HG03060 (cell line): ENCODE results near the gene LSM14A.
"Not testable (repeated sequence)": the region's sequence is repeated elsewhere in the genome, so short reads cannot be mapped to it uniquely, and the experiment has no call there.

Experiments used
- ATAC-seq: cut with Tn5 transposase; IDR thresholded peaks from one replicate; pipeline ENCODE4 v1.9.1; 2021; ENCODE audit warnings: low read depth, moderate number of reproducible peaks; ENCODE audit not compliant: unreplicated experiment

LSM14A gene

GRCh38 chr19:34155686-34156085 is 16.6 kb upstream of the LSM14A start:
- ATAC-seq: no peak

DNA sequence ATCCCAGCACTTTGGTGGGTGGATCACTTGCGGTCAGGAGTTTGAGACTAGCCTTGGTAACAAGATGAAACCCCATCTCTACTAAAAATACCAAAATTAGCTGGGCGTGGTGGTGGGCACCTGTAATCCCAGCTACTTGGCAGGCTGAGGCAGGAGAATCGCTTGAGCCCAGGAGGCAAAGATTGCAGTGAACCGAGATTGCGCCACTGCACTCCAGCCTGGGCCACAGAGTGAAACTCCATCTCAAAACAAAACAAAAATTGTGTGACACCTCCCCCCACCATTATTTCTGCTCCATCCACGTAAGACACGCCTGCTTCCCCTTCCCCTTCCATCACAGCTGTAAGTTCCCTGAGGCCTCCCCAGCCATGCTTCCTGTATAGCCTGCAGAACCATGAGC is 13.3 kb upstream of the LSM14A start:
- not testable (repeated sequence) for ATAC-seq

DNA sequence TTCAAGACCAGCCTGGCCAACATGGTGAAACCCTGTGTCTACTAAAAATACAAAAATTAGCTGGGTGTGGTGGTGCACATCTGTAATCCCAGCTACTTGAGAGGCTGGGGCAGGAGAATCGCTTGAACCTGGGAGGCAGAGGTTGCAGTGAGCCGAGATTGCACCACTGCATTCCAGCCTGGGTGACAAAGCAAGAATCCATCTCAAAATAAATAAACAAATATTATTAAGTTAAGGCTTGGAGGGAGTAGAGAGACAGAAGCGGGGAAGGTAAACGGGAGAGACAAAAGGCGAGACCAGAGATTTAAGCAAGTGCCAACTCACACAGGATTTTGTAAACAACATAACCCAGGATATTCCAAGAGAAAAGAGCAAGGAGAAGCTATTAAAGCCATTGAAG is 12.8 kb upstream of the LSM14A start:
- not testable (repeated sequence) for ATAC-seq

DNA sequence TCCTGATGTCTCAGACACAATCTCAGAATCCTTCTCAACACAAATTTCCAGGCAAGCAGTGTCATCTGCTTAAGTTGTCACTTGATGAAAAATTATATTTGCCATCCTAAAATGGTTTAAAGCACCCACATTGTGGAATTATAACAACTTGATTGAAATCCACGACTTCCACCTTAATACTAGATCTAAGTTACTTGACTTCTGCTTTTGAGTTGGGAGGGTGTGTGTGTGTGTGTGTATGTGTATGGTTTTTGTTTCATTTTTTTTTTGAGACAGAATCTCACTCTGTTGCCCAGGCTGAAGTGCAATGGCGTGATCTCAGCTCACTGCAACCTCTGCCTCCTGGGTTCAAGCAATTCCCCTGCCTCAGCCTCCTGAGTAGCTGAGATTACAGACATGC is 10.4 kb upstream of the LSM14A start:
- ATAC-seq: not testable (repeated sequence)

DNA sequence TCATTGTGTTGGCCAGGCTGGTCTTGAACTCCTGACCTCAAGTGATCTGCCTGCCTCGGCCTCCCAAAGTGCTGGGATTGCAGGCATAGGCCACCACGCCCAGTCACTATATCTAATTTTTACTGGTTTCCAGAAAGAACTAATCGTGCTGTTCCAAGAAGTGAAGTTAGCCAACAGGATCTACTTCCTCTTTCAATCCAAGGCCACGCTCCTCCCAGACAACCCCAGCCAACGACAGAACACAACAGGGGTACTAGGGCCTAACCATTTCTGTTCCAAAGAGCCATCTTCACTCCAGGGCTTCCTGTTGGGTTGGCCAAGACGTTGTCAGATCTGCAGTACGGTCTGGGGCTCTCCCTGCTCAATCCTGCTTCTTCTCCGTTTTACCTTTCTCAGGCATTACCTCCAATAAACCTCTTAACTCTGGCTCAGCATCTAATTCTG is 7.0 kb upstream of the LSM14A start:
- no peak for ATAC-seq

GRCh38 chr19:34169475-34170199 is 2.7 kb upstream of the LSM14A start:
- ATAC-seq: not testable (repeated sequence)

DNA sequence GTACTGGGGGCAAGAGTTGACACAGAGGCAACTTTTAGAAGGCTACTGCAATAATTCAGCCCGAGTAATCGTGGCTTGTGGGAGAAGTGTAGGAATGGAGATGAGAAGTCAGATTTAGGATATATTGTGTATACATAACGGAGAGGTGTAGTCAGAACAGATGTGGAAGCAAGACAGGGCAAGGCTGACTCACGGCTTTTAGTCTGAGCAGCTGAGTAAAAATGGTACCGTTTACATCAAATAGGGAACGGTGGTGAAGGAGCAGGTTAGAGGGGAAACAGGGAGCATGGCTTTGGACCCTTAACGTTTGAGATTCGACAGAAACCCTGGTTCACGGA is 796 bp upstream of the LSM14A start:
- ATAC-seq: no peak

DNA sequence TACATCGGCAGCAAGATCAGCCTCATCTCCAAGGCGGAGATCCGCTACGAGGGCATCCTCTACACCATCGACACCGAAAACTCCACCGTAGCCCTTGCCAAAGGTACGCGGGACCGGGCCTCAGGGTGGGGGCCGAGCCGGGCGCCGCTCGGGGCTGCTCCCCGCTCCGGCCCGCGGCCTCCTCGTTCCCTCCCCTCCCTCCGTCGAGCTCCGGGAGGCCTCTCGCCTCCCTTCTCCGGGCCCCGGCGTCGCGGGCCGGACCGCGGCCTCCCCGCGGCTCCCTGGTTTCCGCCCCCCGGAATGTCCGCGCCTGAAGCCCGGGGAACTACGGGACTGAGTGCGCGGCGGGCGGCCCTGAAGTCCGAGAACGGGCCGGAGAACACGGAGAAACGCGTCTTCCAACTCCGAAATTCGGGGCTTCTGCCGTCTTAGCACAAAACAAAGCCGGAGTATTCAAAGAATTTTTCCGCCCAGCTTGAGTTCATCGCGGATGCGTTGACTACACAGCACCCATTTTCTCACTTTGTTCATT is 423 bp downstream of the LSM14A start:
- peak; percentile 18 for ATAC-seq

- ATAC-seq: no peak
These were observed 1.1 kb downstream of the LSM14A start for GRCh38 chr19:34173193-34173956.

DNA sequence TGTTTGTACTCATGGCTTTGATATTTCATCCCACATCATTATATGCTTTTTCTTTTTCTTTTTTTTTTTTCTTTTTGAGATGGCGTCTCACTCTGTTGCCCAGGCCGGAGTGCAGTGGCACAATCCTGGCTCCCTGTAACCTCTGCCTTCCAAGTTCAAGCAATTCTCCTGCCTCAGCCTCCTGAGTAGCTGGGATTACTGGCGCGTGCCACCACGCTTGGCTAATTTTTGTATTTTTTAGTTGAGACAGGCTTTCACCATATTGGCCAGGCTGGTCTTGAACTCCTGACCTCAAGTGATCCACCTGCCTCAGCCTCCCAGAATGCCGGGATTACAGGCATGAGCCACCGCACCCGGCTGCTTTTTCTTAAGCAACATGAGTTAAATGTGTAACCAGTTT is 2.9 kb downstream of the LSM14A start:
- ATAC-seq: not testable (repeated sequence)

DNA sequence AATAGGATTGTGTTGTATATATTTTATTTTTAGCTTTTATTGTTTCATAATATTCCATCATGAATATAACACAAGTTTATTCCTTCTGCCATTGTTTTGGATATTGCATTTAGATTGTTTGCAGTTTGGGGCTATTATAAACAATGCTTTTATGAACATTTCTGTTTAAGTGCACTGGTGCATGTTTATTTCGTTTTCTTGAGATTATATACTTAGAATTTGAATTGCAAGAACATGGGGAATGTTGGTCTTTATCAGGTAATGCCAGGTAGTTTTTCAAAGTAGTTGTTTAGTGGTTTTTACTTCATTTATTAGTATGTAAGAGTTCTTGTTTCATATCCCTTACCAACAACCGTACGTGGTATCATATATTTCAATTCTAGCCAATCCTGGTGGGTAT is 4.3 kb downstream of the LSM14A start:
- no peak for ATAC-seq

GRCh38 chr19:34178274-34178610 is 5.9 kb downstream of the LSM14A start:
- ATAC-seq: no peak

GRCh38 chr19:34179066-34179465 is 6.8 kb downstream of the LSM14A start:
- no peak for ATAC-seq

DNA sequence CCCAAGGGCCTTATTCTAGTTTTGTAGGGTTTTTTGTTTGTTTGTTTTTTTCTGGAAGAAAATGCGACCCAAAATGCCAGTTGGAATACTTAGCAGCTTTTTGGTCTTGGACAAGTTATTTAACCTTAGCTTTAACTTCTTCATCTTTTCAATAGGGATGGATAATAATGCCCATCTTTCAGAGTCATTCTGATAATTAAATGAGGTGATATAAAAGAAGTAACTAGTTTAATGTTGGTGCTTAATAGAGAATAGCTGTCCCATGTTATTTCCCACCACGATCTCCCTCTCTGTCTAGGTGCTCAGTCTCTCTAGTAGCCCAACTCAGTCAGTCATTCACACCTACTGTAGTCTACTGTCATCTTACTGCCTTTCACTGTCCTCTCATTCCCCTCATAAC is 8.0 kb downstream of the LSM14A start:
- ATAC-seq: no peak

DNA sequence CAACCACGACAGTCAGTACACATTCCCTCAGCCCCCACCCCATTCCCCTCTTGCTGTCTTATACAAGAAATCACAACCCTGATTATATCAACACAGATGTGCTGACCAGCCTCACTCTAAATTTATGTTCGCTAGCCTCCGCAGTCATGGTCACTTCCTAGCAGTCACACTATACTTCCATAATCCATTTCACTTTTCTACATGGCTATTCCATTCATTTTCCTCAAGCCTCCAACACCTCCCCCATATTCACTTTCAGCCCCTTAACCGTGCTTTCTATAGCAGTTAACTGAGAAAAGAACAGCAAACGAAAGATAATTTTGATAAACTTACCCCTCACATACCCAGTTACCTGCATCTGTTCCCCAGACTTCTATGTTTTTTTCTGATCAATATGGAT is 8.4 kb downstream of the LSM14A start:
- ATAC-seq: no peak

GRCh38 chr19:34181111-34181864 is 9.0 kb downstream of the LSM14A start:
- ATAC-seq: no peak

DNA sequence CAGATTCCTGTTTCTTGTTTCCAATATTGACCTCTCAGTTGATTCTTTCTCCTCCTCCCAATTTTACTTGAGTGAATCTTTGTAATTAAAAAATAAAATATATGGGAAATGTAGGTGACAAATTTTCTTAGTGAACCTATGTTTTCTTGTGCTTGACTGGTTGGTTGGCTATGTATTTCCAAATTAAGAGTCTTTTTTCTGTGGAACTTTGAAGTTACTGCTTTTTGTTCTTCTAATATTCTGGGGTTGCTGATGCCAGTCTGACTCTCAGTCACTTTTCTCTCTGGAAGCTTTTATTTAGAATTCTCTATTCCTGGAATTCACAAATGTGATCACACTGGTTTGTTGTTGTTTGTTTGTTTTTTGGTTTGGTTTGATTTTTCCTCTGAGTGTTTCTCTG is 9.8 kb downstream of the LSM14A start:
- no peak for ATAC-seq

DNA sequence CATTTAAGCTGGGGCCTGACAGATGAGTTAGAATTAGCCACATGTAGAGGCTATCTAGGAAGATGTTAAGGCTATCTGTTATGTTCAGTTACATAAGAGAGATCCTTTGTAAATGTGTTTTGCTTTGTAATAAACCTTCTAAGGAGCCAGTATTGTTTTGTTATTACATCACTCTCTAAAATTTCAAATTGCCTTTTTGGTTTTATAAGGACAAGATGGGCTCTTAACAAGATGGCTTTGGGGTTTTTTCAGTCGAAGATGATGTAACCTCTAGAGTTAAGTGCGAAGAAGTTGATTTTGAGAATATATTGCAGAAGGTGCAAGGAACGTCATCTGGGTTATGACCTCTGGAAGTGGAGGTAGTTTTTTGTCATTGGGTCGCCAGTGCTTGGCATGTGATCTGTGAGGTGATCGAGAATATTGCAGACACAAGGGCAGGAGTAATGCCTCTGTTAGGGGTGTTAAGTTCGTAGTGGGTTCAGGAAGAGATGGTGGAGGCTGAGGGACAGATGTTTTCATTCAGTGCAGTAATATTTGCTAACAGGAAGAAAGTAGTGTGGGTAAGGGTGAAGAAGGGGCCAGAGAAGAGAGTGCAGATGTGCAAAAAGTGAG is 12.7 kb downstream of the LSM14A start:
- ATAC-seq: no peak

- no peak for ATAC-seq
These were observed 13.9 kb downstream of the LSM14A start for GRCh38 chr19:34186205-34186604.

DNA sequence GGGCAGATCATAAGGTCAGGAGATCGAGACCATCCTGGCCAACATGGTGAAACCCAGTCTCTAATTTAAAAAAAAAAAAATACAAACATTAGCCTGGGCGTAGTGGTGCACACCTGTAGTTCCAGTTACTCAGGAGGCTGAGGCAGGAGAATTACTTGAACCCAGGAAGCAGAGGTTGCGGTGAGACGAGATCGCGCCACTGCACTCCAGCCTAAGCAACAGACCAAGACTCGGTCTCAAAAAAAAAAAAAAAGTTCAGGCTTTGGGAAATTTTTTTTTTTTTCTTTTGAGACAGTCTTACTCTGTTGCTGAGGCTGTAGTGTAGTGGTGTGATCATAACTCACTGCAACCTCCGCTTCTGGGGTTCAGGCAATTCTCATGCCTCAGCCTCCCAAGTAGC is 14.7 kb downstream of the LSM14A start:
- no peak for ATAC-seq

DNA sequence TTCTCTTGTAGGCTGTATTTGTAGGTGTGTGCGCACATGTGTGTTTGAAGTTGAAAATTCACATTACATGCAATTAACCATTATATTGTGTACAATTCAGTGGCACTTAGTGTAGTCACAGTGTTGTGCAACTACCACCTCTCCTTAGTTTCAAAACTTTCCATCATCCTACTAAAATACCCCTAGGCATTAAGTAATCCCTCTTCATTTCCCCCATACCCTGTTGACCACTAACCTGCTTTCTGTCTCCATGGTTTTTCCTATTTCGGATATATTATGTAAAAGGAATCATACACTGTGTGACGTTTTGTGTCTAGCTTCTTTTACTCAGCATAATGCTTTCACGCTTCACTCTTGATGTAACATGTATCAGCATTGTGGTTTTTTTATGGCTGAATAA is 16.1 kb downstream of the LSM14A start:
- ATAC-seq: no peak
